Measurements from ENCODE around the gene FNDC1.

DNA sequence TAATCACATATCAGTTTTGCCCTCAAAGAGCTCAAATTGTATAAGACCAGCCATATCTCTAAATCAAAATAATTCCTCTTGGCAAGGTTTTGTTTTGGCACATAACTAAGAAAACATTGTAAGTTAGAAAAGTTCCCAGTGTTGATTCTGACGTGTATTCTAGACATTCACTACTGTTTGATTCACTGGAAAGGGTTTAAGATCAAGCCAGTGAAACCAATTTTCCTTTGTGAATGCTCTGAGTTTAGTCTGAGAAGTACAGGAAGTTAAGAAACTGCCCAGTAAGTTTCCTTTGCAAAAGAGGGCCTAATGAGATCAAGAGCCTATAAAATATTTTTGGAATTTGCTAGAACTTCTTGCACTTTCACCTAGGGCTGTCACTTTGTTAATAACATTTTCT, 143.0 kb downstream of the FNDC1 start:
- TF ChIP-seq GATA2 (IDR thresholded peaks at IDR 0.05; ENCODE audit: low read depth, low read length) (no peak), GATA3 (IDR thresholded peaks at IDR 0.05; ENCODE audit: low read depth, low read length) (no peak)

Measured in SH-SY5Y (cell line).